Measurements from ENCODE around the gene CNTNAP2.

CNTNAP2 gene

GRCh38 chr7:146690987-146691386 is 574.4 kb downstream of the CNTNAP2 start:
- no peak for DNase-seq (ENCODE audit: low read depth)

- DNase-seq (ENCODE audit: low read depth): no peak
These were observed 582.5 kb downstream of the CNTNAP2 start for GRCh38 chr7:146698995-146699610.

- no peak for DNase-seq (ENCODE audit: low read depth)
These were observed 583.5 kb downstream of the CNTNAP2 start for GRCh38 chr7:146700015-146700560.

- DNase-seq (ENCODE audit: low read depth): no peak
These were observed 584.6 kb downstream of the CNTNAP2 start for GRCh38 chr7:146701166-146701565.

- no peak for DNase-seq (ENCODE audit: low read depth)
These were observed 586.3 kb downstream of the CNTNAP2 start for GRCh38 chr7:146702898-146703297.

- no peak for DNase-seq (ENCODE audit: low read depth)
These were observed 592.9 kb downstream of the CNTNAP2 start for GRCh38 chr7:146709451-146710027.

GRCh38 chr7:146713205-146713604 is 596.6 kb downstream of the CNTNAP2 start:
- DNase-seq (ENCODE audit: low read depth): no peak

- DNase-seq (ENCODE audit: low read depth): no peak
These were observed 597.3 kb downstream of the CNTNAP2 start for GRCh38 chr7:146713934-146714333.

GRCh38 chr7:146720195-146720594 is 603.6 kb downstream of the CNTNAP2 start:
- no peak for DNase-seq (ENCODE audit: low read depth)

GRCh38 chr7:146722986-146723385 is 606.4 kb downstream of the CNTNAP2 start:
- DNase-seq (ENCODE audit: low read depth): no peak

GRCh38 chr7:146725520-146725919 is 608.9 kb downstream of the CNTNAP2 start:
- DNase-seq (ENCODE audit: low read depth): no peak

- no peak for DNase-seq (ENCODE audit: low read depth)
These were observed 611.5 kb downstream of the CNTNAP2 start for GRCh38 chr7:146728141-146728540.

- DNase-seq (ENCODE audit: low read depth): no peak
These were observed 612.0 kb downstream of the CNTNAP2 start for GRCh38 chr7:146728611-146729010.

- DNase-seq (ENCODE audit: low read depth): no peak
These were observed 614.6 kb downstream of the CNTNAP2 start for GRCh38 chr7:146731185-146731584.

GRCh38 chr7:146735992-146736391 is 619.4 kb downstream of the CNTNAP2 start:
- DNase-seq (ENCODE audit: low read depth): no peak

- no peak for DNase-seq (ENCODE audit: low read depth)
These were observed 620.0 kb downstream of the CNTNAP2 start for GRCh38 chr7:146736446-146737190.

GRCh38 chr7:146740039-146740438 is 623.4 kb downstream of the CNTNAP2 start:
- DNase-seq (ENCODE audit: low read depth): no peak

GRCh38 chr7:146741911-146742310 is 625.3 kb downstream of the CNTNAP2 start:
- DNase-seq (ENCODE audit: low read depth): no peak

GRCh38 chr7:146754385-146754784 is 637.8 kb downstream of the CNTNAP2 start:
- DNase-seq (ENCODE audit: low read depth): no peak

- DNase-seq (ENCODE audit: low read depth): no peak
These were observed 639.0 kb downstream of the CNTNAP2 start for GRCh38 chr7:146755585-146755984.

GRCh38 chr7:146764458-146764857 is 647.9 kb downstream of the CNTNAP2 start:
- no peak for DNase-seq (ENCODE audit: low read depth)

- no peak for DNase-seq (ENCODE audit: low read depth)
These were observed 652.4 kb downstream of the CNTNAP2 start for GRCh38 chr7:146768957-146769356.

- DNase-seq (ENCODE audit: low read depth): no peak
These were observed 656.0 kb downstream of the CNTNAP2 start for GRCh38 chr7:146772601-146773000.

Measured in activated T-helper 9 cell treated with anti-CD3 and anti-CD28 coated beads, Interleukin-2, amount 50 U/mL, for 16 hours (primary cell).